B cell (primary cell): ENCODE measurements around the gene ZRSR2. TPM values are rescaled to one million over a fixed set of nuclear protein-coding genes. Genes with fewer than 3 reads are reported as not detected.

Experiments
- ATAC-seq: fragments of 200-7000 bp; cut with Tn5 transposase; one replicate; pipeline ENCODE4 v1.10.0; 2021; ENCODE audit warnings: low read depth, mild to moderate bottlenecking, moderate number of reproducible peaks, moderate library complexity
- CTCF ChIA-PET: fragments of 350-600 bp; sonication (Branson Sonifier 250); formaldehyde crosslinking; loops from one replicate; lab custom pipeline; 2021; ENCODE audit warnings: antibody characterized with exemption, inconsistent platforms; lab: Charles Lee
- POLR2A ChIA-PET: fragments of 350-600 bp; sonication (Branson Sonifier 250); formaldehyde crosslinking; loops from one replicate; lab custom pipeline; 2021; ENCODE audit warnings: antibody characterized with exemption; lab: Charles Lee
- DNase-seq: peaks from one replicate; pipeline ENCODE4 v3.0.0; 2013
- H2AFZ ChIP-seq: 2 replicates; pipeline ENCODE4 v1.6.1; 2012; ENCODE audit warnings: mild to moderate bottlenecking, low read depth, low read length; ENCODE audit not compliant: insufficient read depth, poor library complexity, severe bottlenecking
- H3K27ac ChIP-seq, 2 donors: 1 replicate in 1 of 2; 2 replicates in 1 of 2; pipeline ENCODE4 v1.5.1; 2012 to 2013; ENCODE audit warnings: low read length in 2 of 2, mild to moderate bottlenecking in 2 of 2, moderate library complexity in 1 of 2
- H3K27me3 ChIP-seq, 4 experiments: fragments of 200-600 bp in 1 of 4; sonication (generic) in 1 of 4; replicated peaks in 1 of 4; 1 replicate in 2 of 4; 2 replicates in 2 of 4; pipeline versions ENCODE4 v1.6.1 to v1.7.0; 2013 to 2016; ENCODE audit warnings: low read length in 3 of 4, mild to moderate bottlenecking in 2 of 4, mixed read lengths in 1 of 4, moderate library complexity in 1 of 4; ENCODE audit not compliant: insufficient read depth in 4 of 4, control insufficient read depth in 3 of 4; ENCODE audit errors: control extremely low read depth in 1 of 4
- H3K36me3 ChIP-seq, 2 experiments: replicated peaks in 1 of 2; 1 replicate in 1 of 2; 2 replicates in 1 of 2; pipeline versions ENCODE4 v1.6.1 to v1.7.1; 2013; ENCODE audit warnings: low read length in 1 of 2; ENCODE audit not compliant: insufficient read depth in 2 of 2, control insufficient read depth in 1 of 2; ENCODE audit errors: control extremely low read depth in 1 of 2, extremely low read depth in 1 of 2
- H3K4me1 ChIP-seq, 2 donors: fragments of 200-600 bp in 1 of 2; sonication (generic) in 1 of 2; 1 replicate in 1 of 2; 2 replicates in 1 of 2; pipeline versions ENCODE4 v1.5.1 to v1.6.1; 2013 to 2017; ENCODE audit warnings: low read length in 2 of 2; ENCODE audit not compliant: control insufficient read depth in 2 of 2, insufficient read depth in 2 of 2
- H3K4me2 ChIP-seq: replicated peaks from 2 replicates; pipeline ENCODE3; 2012; ENCODE audit warnings: mild to moderate bottlenecking, low read depth, low read length; ENCODE audit not compliant: poor library complexity, severe bottlenecking
- H3K4me3 ChIP-seq, 5 experiments: fragments of 200-600 bp in 1 of 5; sonication (generic) in 1 of 5; 1 replicate in 3 of 5; 2 replicates in 2 of 5; pipeline versions ENCODE4 v1.5.1 to v1.7.0; 2011 to 2016; ENCODE audit warnings: low read length in 4 of 5, mild to moderate bottlenecking in 4 of 5, low read depth in 2 of 5, control low read depth in 1 of 5, moderate library complexity in 1 of 5; ENCODE audit not compliant: insufficient read depth in 1 of 5; ENCODE audit errors: control extremely low read depth in 1 of 5, extremely low read depth in 1 of 5
- H3K79me2 ChIP-seq: fragments of 200-600 bp; sonication (generic); one replicate; pipeline ENCODE4 v1.6.0; 2016; ENCODE audit warnings: low read length; ENCODE audit not compliant: control insufficient read depth, insufficient read depth
- H3K9ac ChIP-seq: fragments of 200-600 bp; sonication (generic); 2 replicates; pipeline ENCODE4 v1.6.1; 2017; ENCODE audit warnings: mild to moderate bottlenecking, low read length, moderate library complexity
- H3K9me3 ChIP-seq, 3 donors: one replicate each; pipeline versions ENCODE4 v1.6.1 to v1.7.1; 2013; ENCODE audit warnings: low read length in 2 of 3; ENCODE audit not compliant: control insufficient read depth in 2 of 3, insufficient read depth in 1 of 3; ENCODE audit errors: control extremely low read depth in 1 of 3
- H4K20me1 ChIP-seq: 2 replicates; pipeline ENCODE4 v1.6.0; 2012; ENCODE audit warnings: mild to moderate bottlenecking, low read length; ENCODE audit not compliant: insufficient read depth, control insufficient read depth, poor library complexity, severe bottlenecking
- H3K27ac Mint-ChIP-seq: one replicate; pipeline ENCODE4 v1.8.0; 2021; ENCODE audit warnings: mixed read lengths
- H3K27me3 Mint-ChIP-seq: one replicate; pipeline ENCODE4 v1.8.0; 2021; ENCODE audit warnings: mixed read lengths
- H3K4me1 Mint-ChIP-seq: one replicate; pipeline ENCODE4 v1.8.0; 2021; ENCODE audit warnings: mixed read lengths
- H3K4me3 Mint-ChIP-seq: one replicate; pipeline ENCODE4 v1.8.0; 2021; ENCODE audit warnings: mixed read lengths
- H3K9me3 Mint-ChIP-seq: one replicate; pipeline ENCODE4 v1.8.0; 2022; ENCODE audit warnings: mixed read lengths; ENCODE audit not compliant: insufficient read depth
- EZH2 ChIP-seq: IDR thresholded peaks from 2 replicates; pipeline ENCODE4 v1.6.1; 2012; ENCODE audit warnings: borderline replicate concordance, low read depth, mild to moderate bottlenecking, moderate library complexity, low read length; ENCODE audit not compliant: insufficient read depth, poor library complexity, severe bottlenecking
- WGBS: methylation state at CpG from one replicate; pipeline ENCODE4 v1.1.5; 2013; ENCODE audit warnings: missing lambda C conversion rate; ENCODE audit not compliant: insufficient coverage; 5-methylcytosine and 5-hydroxymethylcytosine counted together
- intact Hi-C: fragments of 100-400 bp; cut with micrococcal nuclease; formaldehyde crosslinking; loops from one replicate; pipeline ENCODE4 v1.10.0; 2022
- polyA plus RNA-seq: library from polyadenylated mRNA; depleted of rRNA; stranded (reverse); fragments of >200 nt; gene quantifications from 2 replicates; pipeline ENCODE4 v1.2.3, GENCODE V29; 2012
- total RNA-seq, 2 donors: library from RNA; stranded (reverse); fragments of 120-200 nt in 1 of 2; gene quantifications; 1 replicate in 1 of 2; 2 replicates in 1 of 2; pipeline versions ENCODE4 v1.2.3 to v1.2.4, GENCODE V29; 2013 to 2022
- TF ChIP-seq, protein P1 (sequence below): fragments of 200-600 bp; IDR thresholded peaks from one replicate; pipeline ENCODE4 v1.8.0; 2022; ENCODE audit warnings: antibody characterized with exemption, mild to moderate bottlenecking

The ZRSR2 gene
- total and polyA plus RNA-seq, 2 donors (not counting 1 experiment from before 2014, with no cell fraction given): 27.8 to 28.6 TPM

DNA sequence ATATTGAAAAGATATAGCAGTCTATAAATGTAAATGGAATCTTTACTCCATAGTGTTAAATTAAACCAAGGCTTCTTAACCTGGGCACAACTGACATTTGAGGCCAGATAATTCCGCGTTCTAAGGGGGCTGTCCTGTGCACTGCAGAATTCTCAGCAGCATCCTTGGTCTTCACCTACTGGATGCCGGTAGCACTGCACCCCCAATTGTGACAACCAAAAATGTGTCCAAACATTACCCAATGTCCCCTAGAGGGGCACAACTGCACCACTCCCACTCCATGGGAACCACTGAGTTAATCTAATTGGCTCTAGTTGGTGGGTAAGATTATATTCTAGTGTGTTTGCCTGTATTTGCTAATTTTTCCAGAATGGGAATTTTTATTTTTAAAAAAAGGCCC, 47.7 kb downstream of the ZRSR2 start:
- POLR2A ChIA-PET: no interaction called here
- Mint-ChIP-seq H3K4me3 (no peak overlapping the region), H3K27ac (no peak overlapping the region), H3K4me1 (peaks cover 14% of the 10 kb centered on the region), H3K9me3 (no peaks in the 10 kb centered on the region), H3K27me3 (no peaks in the 10 kb centered on the region)
- H3K36me3 ChIP-seq: peaks cover 0 to 9% of the 10 kb centered on the region in 2 experiments
- peak; percentile 39 for ATAC-seq
- no CpG with 5 or more reads among the region's 3 CpGs for WGBS
- H3K9me3 ChIP-seq: no peaks in the 10 kb centered on the region
- intact Hi-C loops: no loop called here
- no peaks in the 10 kb centered on the region for H3K27me3 ChIP-seq
- CTCF ChIA-PET: no interaction called here
- no peak overlapping the region for H3K4me2 ChIP-seq
- H3K4me1 ChIP-seq: peaks cover 0 to 3% of the 10 kb centered on the region in 2 donors
- peaks cover 4% of the 10 kb centered on the region for H3K79me2 ChIP-seq
- no peak overlapping the region for H3K4me3 ChIP-seq
- DNase-seq: no peak
- H3K27ac ChIP-seq: no peak overlapping the region
- TF ChIP-seq EZH2: no peak
- TF ChIP-seq, protein P1, sequence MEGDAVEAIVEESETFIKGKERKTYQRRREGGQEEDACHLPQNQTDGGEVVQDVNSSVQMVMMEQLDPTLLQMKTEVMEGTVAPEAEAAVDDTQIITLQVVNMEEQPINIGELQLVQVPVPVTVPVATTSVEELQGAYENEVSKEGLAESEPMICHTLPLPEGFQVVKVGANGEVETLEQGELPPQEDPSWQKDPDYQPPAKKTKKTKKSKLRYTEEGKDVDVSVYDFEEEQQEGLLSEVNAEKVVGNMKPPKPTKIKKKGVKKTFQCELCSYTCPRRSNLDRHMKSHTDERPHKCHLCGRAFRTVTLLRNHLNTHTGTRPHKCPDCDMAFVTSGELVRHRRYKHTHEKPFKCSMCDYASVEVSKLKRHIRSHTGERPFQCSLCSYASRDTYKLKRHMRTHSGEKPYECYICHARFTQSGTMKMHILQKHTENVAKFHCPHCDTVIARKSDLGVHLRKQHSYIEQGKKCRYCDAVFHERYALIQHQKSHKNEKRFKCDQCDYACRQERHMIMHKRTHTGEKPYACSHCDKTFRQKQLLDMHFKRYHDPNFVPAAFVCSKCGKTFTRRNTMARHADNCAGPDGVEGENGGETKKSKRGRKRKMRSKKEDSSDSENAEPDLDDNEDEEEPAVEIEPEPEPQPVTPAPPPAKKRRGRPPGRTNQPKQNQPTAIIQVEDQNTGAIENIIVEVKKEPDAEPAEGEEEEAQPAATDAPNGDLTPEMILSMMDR: peak; percentile 37
- H3K9ac ChIP-seq: no peak overlapping the region
- H2AFZ ChIP-seq: no peak overlapping the region
- no peaks in the 10 kb centered on the region for H4K20me1 ChIP-seq

DNA sequence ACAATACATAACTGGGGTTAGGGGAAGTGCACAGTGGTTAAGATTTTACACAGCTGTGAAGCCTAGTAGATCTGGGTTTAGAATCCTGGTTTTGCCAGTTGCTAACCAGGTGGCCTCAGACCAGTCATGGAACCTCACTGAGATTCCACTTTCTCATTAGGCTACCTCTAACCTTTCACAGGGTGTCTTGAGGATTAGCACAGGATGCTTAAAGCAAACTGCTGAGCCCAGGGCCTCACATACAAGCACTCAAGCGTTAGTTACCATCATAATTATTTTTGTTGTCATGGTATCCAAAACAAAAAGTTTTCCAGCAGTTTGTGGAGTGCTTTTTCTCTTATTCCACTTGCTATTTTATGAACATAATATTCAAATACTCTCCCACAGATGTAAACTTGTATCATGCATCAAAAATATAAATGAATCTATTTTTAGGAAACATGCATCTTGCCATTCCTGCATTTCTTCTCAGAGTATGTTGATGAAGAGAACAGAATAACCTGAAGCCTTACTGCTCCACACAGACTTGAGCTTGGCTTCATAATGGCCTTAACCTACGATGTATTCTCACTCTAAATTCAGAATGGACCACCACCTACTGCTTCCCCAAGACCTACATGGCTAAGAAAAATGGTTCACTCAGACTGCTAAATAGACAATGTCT, 51.7 kb downstream of the ZRSR2 start:
- Histone ChIP-seq H3K4me3 (no peak overlapping the region), H3K9ac (no peak overlapping the region), H3K79me2 (peaks cover 2% of the 10 kb centered on the region), H3K36me3 (peaks cover 0 to 31% of the 10 kb centered on the region in 2 experiments), H2AFZ (no peak overlapping the region), H3K4me2 (no peak overlapping the region), H3K4me1 (no peaks in the 10 kb centered on the region), H4K20me1 (no peaks in the 10 kb centered on the region), H3K27me3 (no peaks in the 10 kb centered on the region), H3K27ac (no peak overlapping the region), H3K9me3 (no peaks in the 10 kb centered on the region)
- ATAC-seq: no peak
- CTCF ChIA-PET: no interaction called here
- POLR2A ChIA-PET: no interaction called here
- intact Hi-C loops: no loop called here
- H3K4me1 Mint-ChIP-seq: peaks cover 9% of the 10 kb centered on the region
- no peak overlapping the region for H3K27ac Mint-ChIP-seq
- H3K4me3 Mint-ChIP-seq: no peak overlapping the region
- no peak for DNase-seq
- TF ChIP-seq, protein P1: no peak
- no peak for TF ChIP-seq EZH2
- no peaks in the 10 kb centered on the region for H3K9me3 Mint-ChIP-seq
- no CpG with 5 or more reads among the region's 2 CpGs for WGBS
- H3K27me3 Mint-ChIP-seq: no peaks in the 10 kb centered on the region
